Right atrium auricular region (tissue), 2 donors: ENCODE data around the gene GFRA1. TPM values are rescaled to one million over a fixed set of nuclear protein-coding genes. Genes with fewer than 3 reads are reported as not detected.

Experiments
- DNase-seq: peaks from one replicate; pipeline ENCODE4 v3.0.0-alpha.2; 2019; ENCODE audit warnings: low spot score
- H3K27ac ChIP-seq, 2 donors: fragments of 200-600 bp; sonication (generic); 1 replicate in 1 of 2; 2 replicates in 1 of 2; pipeline ENCODE4 v1.5.1; 2016 to 2019
- H3K27me3 ChIP-seq, 2 donors: fragments of 200-600 bp; sonication (generic); one replicate each; pipeline versions ENCODE4 v1.5.1 to v1.6.0; 2017 to 2019
- H3K36me3 ChIP-seq: fragments of 200-600 bp; sonication (generic); one replicate; pipeline ENCODE4 v1.5.1; 2016
- H3K4me1 ChIP-seq, 2 donors: fragments of 200-600 bp; sonication (generic); one replicate each; pipeline versions ENCODE4 v1.5.1 to v1.6.0; 2017 to 2019
- H3K4me3 ChIP-seq, 2 donors: fragments of 200-600 bp; sonication (generic); 1 replicate in 1 of 2; 2 replicates in 1 of 2; pipeline ENCODE4 v1.5.1; 2017 to 2019; ENCODE audit warnings: mild to moderate bottlenecking in 1 of 2, moderate library complexity in 1 of 2
- H3K9me3 ChIP-seq, 2 donors: fragments of 200-600 bp; sonication (generic); one replicate each; pipeline ENCODE4 v1.5.1; 2019
- total RNA-seq, 2 donors: library from RNA; depleted of rRNA; stranded (reverse); fragments of >200 nt; gene quantifications; one replicate each; pipeline ENCODE4 v1.1.0, GENCODE V29; 2016
- TF ChIP-seq, protein P1 (sequence below), 2 donors: fragments of 200-600 bp; sonication (generic); IDR thresholded peaks; one replicate each; pipeline ENCODE4 v1.5.1; 2019; ENCODE audit warnings: antibody characterized with exemption in 2 of 2

The GFRA1 gene
- total RNA-seq, 2 donors from 2014 or later, result 9.1 to 18.7 TPM

DNA sequence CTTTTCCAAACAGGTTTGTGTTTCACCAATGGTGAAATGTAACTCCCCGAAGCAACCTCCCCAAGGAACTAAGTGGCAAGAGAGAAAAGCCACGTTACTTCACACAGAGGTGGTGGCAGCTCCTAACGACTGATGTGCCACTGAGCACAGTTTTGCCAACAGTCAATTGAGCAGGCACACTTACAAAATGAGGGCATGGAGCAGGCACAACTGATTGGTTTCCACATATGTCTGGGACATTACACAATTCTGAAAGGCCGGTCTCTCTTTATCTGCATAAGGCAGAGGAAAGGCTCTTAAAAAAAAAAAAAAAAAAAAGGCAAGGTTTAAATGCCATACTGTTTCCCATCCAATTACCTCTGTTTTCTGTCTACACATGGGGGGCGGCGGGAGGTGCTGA lies 86.7 kb downstream of the GFRA1 start:
- Histone ChIP-seq H3K27ac (no peak overlapping the region), H3K36me3 (no peaks in the 10 kb centered on the region), H3K27me3 (no peaks in the 10 kb centered on the region), H3K9me3 (no peaks in the 10 kb centered on the region), H3K4me3 (no peak overlapping the region), H3K4me1 (no peaks in the 10 kb centered on the region)
- TF ChIP-seq, protein P1, sequence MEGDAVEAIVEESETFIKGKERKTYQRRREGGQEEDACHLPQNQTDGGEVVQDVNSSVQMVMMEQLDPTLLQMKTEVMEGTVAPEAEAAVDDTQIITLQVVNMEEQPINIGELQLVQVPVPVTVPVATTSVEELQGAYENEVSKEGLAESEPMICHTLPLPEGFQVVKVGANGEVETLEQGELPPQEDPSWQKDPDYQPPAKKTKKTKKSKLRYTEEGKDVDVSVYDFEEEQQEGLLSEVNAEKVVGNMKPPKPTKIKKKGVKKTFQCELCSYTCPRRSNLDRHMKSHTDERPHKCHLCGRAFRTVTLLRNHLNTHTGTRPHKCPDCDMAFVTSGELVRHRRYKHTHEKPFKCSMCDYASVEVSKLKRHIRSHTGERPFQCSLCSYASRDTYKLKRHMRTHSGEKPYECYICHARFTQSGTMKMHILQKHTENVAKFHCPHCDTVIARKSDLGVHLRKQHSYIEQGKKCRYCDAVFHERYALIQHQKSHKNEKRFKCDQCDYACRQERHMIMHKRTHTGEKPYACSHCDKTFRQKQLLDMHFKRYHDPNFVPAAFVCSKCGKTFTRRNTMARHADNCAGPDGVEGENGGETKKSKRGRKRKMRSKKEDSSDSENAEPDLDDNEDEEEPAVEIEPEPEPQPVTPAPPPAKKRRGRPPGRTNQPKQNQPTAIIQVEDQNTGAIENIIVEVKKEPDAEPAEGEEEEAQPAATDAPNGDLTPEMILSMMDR (IDR thresholded peaks at IDR 0.05), result no peak
- no peak for DNase-seq

DNA sequence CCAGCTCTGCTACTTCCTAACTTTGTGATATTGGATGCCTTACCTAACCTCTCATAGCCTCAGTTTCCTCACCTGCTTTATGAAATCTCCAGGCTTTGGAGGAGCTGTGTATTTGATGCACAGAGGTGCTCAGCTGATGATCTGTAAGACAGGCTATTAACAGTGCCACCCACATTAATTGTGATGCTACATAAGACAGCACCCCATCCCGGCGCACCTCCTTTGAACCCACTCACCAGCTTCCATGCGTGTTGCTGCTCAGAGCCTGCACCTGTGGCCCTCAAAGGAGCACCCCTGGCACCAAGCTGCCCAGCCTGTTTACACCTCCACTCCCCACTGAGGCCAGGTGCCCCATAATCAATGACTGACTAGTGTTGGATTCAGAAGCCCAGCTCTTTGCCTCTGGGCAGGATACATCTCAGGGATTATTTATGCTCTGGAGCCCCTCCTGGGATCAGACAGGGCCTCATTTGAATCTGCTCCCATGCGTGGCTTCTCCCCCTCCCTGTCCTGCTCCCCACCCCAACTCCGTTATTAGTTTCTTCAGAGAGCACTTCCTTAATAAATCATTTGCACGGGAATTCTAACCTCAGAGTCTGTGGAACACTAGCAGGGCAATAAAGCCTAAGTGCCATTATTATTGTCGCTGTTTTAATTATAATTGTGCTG lies 87.7 kb downstream of the GFRA1 start:
- no peaks in the 10 kb centered on the region for H3K9me3 ChIP-seq
- H3K4me1 ChIP-seq, result no peaks in the 10 kb centered on the region
- H3K36me3 ChIP-seq, result no peaks in the 10 kb centered on the region
- no peak overlapping the region for H3K27ac ChIP-seq
- TF ChIP-seq, protein P1 (IDR thresholded peaks at IDR 0.05), result no peak
- H3K4me3 ChIP-seq, result no peak overlapping the region
- no peaks in the 10 kb centered on the region for H3K27me3 ChIP-seq
- no peak for DNase-seq

DNA sequence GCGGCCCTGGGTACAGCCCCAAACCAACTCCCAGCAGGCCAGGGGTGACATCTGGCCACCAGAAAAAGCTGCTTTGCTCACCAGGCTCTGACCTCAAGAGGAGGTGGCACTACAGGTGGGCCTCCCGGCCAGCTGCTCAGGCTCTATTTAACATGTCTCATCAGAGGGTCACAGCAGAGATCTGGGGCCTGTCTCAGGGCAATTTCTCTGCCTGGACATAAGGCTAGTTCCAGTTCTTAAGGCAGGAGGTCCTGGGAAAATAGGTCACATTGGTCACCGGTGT lies 88.6 kb downstream of the GFRA1 start:
- no peaks in the 10 kb centered on the region for H3K9me3 ChIP-seq
- TF ChIP-seq, protein P1 (IDR thresholded peaks at IDR 0.05), result no peak
- no peaks in the 10 kb centered on the region for H3K4me1 ChIP-seq
- no peak overlapping the region for H3K27ac ChIP-seq
- no peaks in the 10 kb centered on the region for H3K36me3 ChIP-seq
- no peaks in the 10 kb centered on the region for H3K27me3 ChIP-seq
- no peak for DNase-seq
- no peak overlapping the region for H3K4me3 ChIP-seq

DNA sequence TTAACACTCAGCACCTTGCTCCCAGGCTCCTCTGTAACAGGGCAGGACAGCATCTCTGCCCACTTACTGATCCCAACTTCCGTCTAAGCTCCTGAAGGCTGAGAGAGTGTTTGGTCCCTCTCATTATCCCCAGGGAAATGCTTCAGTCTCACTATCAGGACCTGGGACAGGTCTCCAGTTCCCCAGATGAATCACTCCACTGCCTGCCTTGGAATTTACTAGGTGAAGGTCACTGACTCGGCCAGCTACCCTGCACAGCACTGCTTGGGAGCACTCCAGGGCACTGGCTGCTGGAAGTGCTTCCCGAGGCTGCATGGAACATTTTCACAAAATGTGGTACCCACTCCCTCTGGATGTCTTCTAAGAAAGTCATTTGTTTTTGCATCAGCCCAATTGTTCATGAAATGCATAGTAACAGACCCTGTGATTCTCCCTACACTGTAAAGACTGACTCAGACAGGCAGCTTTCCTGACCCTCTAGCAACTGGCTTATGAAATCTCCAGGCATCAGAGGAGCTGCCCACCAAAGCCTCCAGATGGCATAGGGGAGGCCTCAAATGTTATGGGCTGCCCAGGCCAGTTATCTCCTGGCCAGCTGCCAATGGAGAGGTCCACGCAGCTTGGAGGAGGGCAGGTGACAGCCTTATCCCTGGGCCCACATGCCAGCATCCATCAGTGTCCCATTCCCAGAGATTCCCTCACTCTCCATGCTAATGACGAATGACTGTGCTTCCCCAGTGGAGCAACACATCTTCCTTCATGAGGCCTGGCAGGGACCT lies 89.1 kb downstream of the GFRA1 start:
- TF ChIP-seq, protein P1 (IDR thresholded peaks at IDR 0.05), result no peak
- DNase-seq, result no peak
- Histone ChIP-seq H3K27me3 (no peaks in the 10 kb centered on the region), H3K36me3 (no peaks in the 10 kb centered on the region), H3K4me1 (no peaks in the 10 kb centered on the region), H3K27ac (no peak overlapping the region), H3K9me3 (no peaks in the 10 kb centered on the region), H3K4me3 (no peak overlapping the region)

DNA sequence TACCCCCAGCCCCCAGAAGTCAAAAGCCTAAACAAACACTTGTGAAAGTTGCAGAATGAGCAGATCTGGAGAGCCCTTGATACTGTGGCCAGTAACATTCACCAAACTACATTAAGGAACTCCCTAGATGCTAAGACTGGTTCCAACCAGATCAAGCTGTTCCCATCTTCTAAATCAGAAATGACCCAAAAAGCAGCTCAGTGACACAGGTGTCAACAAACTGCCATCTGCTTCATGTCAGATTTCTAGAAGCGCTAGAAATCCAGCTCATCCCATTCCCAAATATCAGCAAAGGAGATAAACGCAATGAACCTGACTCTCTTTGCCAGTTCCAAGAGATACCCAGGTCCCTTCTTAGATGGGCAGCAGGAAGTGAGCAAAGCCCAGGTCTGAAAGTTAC lies 90.6 kb downstream of the GFRA1 start:
- H3K4me1 ChIP-seq, result no peaks in the 10 kb centered on the region

More for the DNA sequence above, 90.6 kb downstream of the GFRA1 start:
- H3K36me3 ChIP-seq, result no peaks in the 10 kb centered on the region
- DNase-seq, result no peak
- no peak overlapping the region for H3K4me3 ChIP-seq
- H3K27me3 ChIP-seq, result no peaks in the 10 kb centered on the region
- no peak overlapping the region for H3K27ac ChIP-seq
- no peaks in the 10 kb centered on the region for H3K9me3 ChIP-seq
- TF ChIP-seq, protein P1 (IDR thresholded peaks at IDR 0.05), result no peak
